HG03520 (cell line): Measurements from ENCODE around the gene KLF13.

Source experiments
- ATAC-seq: cut with Tn5 transposase; IDR thresholded peaks from one replicate; pipeline ENCODE4 v1.9.1; 2021; ENCODE audit warnings: mild to moderate bottlenecking, moderate library complexity; ENCODE audit not compliant: unreplicated experiment

KLF13 gene

GRCh38 chr15:31397851-31398661 lies 71.4 kb downstream of the KLF13 start:
- ATAC-seq: no peak

DNA sequence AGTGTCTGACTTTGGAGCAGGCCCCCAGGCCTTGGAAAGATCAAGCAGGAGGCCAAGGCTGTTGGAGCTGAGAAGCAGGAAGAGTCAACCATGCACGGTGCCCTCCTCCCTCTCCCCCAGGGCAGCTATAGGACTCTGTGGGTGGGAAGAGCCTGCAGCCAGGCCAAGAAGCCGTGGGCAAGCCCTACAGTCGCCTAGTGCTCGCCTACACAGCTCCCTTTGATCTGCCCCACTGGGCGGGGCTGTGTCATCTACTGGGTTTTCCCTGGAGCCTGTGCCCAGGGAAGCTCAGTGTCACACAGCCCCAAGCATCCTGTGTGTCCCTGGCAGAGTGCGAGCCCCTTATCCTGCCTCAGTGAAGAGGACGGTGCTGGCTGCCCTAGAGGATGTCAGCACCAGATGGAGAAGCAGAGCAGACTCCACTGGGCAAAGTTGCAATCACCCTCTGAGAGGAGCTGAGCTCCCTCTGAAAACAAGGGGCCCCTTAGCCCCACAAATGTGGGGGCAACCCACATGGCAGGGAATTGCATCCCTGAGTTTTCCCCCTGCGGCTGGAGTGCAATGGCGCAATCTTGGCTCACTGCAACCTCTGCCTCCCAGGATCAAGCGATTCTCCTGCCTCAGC lies 72.2 kb downstream of the KLF13 start:
- no peak for ATAC-seq

GRCh38 chr15:31399544-31400171 lies 73.0 kb downstream of the KLF13 start:
- no peak for ATAC-seq

DNA sequence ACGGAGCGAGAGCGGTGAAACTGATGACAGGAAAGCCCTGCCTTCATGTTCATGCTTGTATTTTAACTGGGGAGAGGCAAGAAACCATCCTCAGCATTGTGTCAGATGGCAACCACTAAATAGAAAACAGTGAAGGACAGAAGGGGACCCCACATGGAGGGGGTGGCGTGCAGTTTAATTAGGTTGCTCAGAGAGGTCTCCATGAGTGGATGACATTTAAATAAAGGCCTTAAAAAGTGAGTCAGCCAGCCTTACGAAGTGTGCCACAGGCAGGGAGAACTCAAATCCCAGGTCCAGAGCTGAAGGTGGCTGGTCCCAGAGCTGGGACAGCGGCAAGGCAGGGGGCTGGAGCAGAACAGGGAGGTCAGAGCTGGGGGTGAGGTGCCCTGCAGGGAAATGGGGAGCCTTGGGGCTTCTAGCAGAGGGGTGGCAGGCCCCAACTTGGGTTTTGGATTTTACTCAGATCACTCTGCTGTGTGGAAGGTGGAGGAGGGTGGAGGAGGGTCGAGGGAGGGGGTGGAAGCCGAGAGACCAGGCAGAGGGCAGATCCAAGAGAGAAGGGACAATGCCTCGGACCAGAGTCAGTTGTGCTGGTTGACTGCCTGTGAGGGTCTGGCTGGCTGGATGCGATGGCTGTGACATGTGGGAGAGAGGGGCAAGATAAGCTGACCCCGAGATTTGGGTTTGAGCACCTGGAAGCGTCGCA lies 73.7 kb downstream of the KLF13 start:
- ATAC-seq: no peak

GRCh38 chr15:31401282-31401681 lies 74.6 kb downstream of the KLF13 start:
- ATAC-seq: no peak

DNA sequence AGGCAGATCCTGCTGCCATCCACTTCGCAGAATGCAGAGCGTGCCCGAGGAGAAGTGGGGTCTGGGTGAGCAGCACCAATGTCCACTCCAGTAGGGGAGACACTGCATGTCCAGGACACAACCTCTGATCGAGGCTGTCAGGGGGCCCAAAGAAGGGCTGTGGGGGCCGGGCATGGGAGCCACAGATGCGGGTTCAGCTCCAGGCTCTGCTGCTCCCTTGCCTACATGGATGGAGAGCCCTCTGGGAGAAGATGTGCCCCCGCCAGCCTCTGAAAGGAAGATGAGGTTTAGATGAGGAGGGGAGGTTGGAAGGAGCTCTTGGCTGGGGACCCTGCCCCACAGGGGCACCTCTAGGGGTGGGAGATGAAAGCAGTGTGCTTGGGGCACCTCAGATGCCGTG lies 75.4 kb downstream of the KLF13 start:
- no peak for ATAC-seq

DNA sequence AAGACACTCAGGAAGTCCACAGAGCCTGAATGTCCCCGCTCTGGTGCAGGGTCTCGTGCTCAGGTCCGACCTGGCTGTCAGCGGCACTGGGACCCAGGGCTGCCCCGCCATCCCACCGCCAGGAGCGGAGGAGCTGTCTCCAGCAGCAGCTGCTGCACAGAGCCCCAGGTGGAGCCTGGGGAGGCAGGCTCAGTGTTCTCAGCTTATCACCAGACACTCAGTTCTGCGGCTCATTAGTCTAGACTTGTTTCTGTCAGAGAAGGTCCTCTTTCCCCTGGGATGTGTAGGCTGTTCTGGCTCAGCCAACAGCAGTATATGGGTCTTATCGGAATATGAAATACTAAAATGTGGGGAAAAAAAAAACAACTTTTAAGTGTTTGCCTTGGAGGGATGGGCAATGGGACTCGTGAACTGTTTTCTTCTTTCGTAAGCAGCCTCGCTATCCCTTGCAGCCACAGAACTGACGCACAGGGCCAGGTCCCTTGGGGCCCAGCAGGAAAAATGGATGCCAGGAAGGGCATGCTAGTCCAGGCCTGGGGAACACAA lies 75.9 kb downstream of the KLF13 start:
- no peak for ATAC-seq

DNA sequence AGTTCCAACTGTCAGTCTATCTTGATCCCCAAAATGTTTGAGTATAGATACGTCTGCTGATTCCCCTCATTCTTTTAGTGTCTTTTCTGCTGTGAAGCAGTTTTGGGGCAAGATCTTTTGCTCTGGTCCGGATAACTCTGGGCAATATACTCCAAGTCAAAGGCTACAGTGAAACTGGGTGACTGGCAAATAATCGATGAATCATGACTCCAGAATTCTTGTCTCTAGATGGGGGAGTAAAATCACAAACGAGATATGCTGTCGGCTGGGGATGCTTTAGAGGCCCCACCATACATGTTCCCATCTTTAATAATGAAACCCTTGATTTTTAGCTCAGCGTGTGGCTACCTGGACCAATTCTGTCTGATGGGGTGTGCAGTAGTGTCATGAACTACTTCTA lies 76.5 kb downstream of the KLF13 start:
- ATAC-seq: no peak

DNA sequence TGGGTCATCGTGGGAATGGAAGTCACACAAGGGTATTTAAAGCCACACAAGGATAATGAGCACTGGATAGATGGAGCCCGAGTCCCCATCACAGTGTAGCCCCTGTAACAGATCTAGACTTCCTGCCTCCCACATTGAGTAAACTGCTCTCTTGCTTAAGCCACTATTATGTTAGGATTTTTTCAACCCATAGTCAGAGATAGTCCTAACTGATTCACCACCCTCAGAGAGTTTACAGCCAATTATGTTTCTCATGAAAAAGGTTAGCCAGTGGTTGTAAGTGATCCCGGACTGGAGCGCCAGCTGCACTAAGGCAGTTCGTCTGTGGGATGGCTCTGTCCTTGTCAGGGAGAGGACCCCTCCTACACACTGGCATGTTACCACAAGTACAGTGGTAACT lies 77.0 kb downstream of the KLF13 start:
- ATAC-seq: no peak

DNA sequence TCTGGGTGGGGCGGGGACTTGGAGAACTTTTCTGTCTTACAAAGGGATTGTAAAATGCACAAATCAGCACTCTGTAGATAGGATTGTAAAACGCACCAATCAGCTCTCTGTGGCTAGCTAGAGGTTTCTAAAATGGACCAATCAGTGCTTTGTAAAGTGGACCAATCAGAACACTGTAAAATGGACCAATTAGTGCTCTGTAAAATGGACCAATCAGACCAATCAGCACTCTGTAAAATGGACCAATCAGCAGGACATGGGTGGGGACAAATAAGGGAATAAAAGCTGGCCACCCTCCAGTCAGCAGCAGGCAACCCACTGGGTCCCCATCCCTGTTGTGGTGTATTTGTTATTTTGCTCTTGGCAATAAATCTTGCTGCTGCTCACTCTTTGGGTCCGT lies 77.7 kb downstream of the KLF13 start:
- ATAC-seq: no peak

DNA sequence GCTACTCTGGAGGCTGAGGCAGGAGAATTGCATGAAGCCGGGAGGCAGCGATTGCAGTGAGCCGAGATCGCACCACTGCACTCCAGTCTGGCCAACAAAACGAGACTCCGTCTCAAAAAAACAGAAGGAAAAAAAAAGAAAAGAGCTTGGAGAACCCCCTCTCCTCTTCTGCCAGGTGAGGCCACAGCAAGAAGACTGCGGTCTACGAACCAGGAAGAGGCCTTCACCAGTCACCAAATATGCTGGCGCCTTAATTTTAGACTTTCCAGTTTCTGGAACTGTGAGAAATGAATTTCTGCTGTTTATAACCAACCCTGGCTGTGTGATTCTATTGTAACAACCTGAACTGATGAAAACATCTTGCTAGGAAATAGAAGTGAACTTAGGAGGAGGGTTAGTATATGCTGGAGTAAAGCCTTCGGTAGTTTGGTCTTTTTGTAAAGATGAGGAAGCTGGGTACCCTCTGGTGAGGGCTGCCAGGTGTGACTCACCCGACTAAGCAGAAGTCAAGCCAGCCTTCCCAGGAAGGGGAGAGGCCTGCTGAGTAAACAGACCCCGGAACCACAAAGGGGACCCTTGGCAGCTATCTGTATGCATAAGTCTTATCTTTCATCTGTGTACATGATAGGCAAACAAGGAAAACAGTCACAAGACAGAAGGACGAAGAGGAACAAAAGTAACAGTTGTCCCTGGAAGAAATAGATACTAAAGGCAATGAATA lies 78.7 kb downstream of the KLF13 start:
- ATAC-seq: no peak

- ATAC-seq: no peak
Observed at GRCh38 chr15:31407376-31407775, 80.7 kb downstream of the KLF13 start.

GRCh38 chr15:31407851-31408250 lies 81.2 kb downstream of the KLF13 start:
- ATAC-seq: no peak

DNA sequence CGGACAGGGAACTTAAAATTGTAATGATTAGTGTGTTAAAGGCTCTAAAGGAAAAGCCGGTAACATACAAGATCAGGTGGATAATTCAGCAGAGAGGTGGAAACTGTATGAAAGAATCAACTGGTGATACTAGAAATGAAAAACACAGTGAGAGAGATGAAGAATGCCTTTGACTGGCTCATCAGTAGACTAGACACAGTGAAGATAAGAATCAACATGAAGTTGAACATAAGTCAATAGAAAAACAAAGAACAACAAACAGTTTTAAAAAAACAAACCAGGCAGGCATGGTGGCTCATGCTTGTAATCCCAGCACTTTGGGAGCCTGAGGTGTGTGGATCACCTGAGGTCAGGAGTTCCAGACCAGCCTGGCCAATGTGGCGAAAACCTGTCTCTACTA lies 82.1 kb downstream of the KLF13 start:
- no peak for ATAC-seq

GRCh38 chr15:31409171-31409570 lies 82.5 kb downstream of the KLF13 start:
- ATAC-seq: no peak

DNA sequence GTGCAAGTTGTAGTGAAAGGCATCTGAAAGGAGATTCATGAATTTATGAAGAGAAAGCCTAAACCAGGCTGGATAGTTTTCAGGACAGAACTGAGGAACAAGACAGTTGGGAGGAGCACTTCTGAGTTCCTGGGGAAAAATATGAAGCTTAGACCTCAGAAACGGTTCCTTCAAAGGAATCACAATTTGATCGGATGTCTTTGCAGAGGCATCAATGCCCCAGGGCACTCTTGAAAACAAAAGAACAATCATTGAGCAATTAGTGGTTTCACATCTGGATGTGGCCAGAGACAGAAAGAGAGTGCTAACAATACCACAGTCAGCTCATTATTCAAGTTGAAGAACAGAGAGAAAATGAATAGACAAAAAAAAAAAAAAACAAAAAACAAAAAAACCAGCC lies 86.2 kb downstream of the KLF13 start:
- ATAC-seq: no peak

GRCh38 chr15:31415201-31415600 lies 88.6 kb downstream of the KLF13 start:
- ATAC-seq: no peak

DNA sequence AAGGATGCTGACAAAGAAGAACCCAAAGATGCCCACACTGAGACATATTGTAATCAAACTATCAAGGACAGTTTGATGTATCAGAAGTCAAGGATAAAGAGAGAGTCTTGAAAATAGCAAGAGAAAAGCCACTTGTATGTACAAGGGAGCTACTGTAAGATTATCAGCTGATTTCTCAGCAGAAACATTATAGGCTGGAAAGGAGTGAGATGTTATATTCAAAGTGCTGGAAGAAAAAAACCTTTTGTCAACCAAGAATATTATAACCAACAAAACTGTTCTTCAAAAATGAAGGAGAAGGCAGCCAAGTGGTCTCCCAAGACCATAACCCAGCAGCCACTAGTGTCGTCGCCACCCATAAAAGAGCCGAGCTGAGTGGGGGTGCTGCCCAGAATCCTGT lies 93.2 kb downstream of the KLF13 start:
- no peak for ATAC-seq

DNA sequence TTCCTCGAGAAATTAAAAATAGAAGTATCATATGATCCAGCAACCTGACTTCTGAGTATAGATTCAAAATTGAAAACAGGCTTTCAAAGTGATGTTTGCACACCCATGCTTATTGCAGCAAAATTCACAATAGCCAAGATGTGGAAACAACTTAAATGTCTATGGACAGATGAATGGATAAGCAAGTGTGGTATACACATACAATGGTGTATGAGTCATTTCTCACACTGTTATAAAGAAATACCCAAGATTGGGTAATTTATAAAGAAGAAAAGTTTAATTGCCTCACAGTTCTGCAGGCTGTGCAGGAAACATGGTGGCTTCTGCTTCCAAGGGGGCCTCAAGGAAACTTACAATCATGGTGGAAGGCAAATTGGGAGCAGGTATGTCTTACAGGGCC lies 100.8 kb downstream of the KLF13 start:
- ATAC-seq: no peak
